Stimulated activated CD8-positive, alpha-beta memory T cell treated with anti-CD3 and anti-CD28 coated beads, Interleukin-4, amount 100 ng/mL, for 4 hours (primary cell): ENCODE measurements around the gene KRTAP5-2.
A peak's percentile ranks its signal among the peaks of the same experiment; 100 is the strongest.
"Not testable (repeated sequence)": the region's sequence is repeated elsewhere in the genome, so short reads cannot be mapped to it uniquely, and the experiment has no call there.

Experiments used
- DNase-seq, 2 donors: peaks; one replicate each; pipeline ENCODE4 v3.0.0-alpha.2; 2020; ENCODE audit warnings: low read depth in 2 of 2, low spot score in 1 of 2

The KRTAP5-2 gene

DNA sequence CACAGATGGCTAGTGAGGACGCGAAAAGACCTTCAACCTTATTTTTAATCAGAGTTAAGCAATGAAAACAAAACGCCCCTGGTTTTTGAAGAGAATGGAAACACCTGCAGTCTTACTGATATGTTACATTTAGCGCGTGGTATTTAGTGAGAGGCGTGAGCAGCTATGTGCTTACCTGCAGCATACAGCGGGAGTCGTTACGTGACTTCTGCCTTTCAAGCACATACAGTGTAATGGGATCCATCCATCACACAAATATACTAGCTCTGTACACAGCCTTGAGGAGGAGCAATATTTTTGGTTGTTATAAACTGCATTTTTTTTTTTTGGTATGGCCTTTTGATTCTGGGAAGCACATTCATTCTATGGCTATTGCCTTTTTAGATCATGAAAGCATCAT lies 5.5 kb downstream of the KRTAP5-2 start:
- DNase-seq, result no peak

- DNase-seq, result no peak
Observed at GRCh38 chr11:1589996-1590395, 8.1 kb downstream of the KRTAP5-2 start.

- DNase-seq, result not testable (repeated sequence)
Observed at GRCh38 chr11:1589191-1589963, 8.7 kb downstream of the KRTAP5-2 start.

DNA sequence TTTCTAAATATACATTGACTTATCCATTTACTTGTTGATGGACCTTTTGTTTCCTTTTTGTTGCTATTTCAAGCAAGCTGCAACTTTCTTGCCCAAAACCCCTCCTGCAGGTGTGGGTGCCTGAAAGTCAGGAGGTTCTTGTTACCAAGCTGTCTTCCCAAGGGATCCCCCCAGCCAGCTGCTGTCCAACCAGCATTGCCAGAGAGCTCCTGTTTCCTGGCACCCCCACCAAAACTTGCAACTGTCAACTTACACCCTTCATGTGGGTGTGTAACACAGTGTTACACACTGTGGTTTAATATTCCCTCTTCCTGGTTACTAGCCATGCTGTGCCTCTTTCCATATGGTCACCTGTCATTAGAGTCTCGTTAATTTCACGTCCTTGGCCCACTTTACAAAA lies 11.4 kb downstream of the KRTAP5-2 start:
- DNase-seq, result no peak

- not testable (repeated sequence) for DNase-seq
Observed at GRCh38 chr11:1584661-1585370, 13.3 kb downstream of the KRTAP5-2 start, which contains the start of gene KRTAP5-1. KRTAP5-1 (minus strand) TSS chr11:1585283; CDS start chr11:1585249, 34 bp downstream.

DNA sequence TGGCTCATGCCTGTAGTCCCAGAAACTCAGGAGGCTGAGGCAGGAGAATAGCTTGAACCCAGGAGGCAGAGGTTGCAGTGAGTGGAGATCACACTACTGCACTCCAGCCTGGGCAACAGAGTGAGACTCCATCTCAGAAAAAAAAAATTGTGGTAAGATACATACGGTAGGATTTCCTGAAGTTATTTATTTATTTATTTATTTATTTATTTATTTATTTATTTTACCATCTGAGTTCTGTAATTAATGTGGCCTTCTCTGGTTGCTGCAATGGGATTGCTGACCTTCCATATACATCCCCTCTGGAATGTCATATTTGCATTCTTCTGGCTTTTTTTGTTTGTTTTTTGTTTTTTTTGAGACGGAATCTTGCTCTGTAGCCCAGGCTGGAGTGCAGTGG lies 15.2 kb downstream of the KRTAP5-2 start:
- DNase-seq, result not testable (repeated sequence)

GRCh38 chr11:1581976-1582375 lies 16.1 kb downstream of the KRTAP5-2 start:
- DNase-seq, result no peak

DNA sequence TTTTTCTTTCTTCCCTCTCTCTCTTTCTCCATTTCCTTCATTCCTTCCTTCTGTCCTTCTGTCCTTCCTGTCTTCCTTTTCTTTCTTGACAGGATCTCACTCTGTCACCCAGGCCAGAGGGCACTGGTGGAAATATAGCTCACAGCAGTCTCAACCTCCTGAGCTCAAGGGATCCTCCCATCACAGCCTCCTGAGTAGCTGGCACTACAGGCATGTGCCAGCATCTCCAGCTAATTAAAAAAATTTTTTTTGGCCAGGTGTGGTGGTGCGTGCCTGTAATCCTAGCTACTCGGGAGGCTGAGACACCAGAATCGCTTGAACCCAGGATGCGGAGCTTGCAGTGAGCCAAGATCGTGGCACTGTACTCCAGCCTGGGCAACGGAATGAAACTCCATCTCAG lies 21.3 kb downstream of the KRTAP5-2 start:
- DNase-seq, result no peak

- DNase-seq, result not testable (repeated sequence)
Observed at GRCh38 chr11:1575756-1576155, 22.3 kb downstream of the KRTAP5-2 start.

GRCh38 chr11:1574933-1575242 lies 23.2 kb downstream of the KRTAP5-2 start:
- no peak for DNase-seq

DNA sequence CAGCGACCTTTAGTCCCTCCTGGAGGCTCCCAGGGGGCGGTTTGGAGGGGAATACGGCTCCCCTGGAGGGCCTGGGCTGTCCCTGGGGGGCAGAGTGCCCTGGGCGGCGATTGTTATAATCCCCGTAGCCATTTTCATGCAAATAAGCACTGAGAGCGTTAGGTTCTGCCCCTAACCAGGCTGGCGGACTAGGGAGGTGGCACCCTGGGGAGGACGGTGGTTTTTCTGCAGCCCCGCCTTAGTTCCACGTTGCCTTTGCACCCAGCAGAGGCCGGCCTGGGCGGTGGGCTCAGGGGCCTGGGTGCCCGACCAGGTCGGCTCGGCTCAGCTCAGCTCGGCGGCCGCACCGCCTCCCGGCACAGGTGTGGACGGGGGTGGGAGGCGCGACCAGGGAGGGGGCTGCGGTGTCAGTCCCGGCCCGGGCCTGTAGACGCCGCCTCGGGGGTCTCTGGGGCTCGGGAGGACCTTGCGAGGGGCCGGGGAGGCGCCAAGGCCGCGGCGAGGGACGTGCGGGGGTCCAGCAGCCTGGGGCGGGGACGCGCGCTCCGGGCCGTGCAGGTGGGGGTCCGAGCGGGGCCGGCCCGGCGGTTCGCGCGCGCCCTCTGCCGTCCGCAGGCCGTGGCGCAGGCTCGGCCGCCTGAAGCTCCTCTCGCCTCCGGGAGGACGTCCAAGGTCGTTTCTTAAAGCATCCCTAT lies 23.7 kb downstream of the KRTAP5-2 start:
- no peak for DNase-seq

DNA sequence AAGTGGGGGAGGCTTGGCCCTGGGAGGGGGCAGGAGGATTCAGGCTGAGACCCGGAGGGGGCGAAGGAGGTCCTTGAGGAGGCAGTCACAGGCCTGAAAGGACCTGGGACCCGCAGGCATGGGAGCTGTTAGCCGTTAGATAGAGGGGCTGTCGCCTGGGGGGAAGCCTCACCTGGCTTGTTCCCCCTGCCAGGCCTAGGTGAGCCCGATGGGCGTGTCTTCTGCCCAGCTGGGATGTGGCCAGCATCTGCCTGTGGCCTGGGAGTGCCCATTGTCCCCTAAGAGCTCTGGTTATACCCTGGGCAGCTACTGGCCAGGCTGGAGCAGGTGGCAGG lies 24.2 kb downstream of the KRTAP5-2 start:
- DNase-seq, result no peak

DNA sequence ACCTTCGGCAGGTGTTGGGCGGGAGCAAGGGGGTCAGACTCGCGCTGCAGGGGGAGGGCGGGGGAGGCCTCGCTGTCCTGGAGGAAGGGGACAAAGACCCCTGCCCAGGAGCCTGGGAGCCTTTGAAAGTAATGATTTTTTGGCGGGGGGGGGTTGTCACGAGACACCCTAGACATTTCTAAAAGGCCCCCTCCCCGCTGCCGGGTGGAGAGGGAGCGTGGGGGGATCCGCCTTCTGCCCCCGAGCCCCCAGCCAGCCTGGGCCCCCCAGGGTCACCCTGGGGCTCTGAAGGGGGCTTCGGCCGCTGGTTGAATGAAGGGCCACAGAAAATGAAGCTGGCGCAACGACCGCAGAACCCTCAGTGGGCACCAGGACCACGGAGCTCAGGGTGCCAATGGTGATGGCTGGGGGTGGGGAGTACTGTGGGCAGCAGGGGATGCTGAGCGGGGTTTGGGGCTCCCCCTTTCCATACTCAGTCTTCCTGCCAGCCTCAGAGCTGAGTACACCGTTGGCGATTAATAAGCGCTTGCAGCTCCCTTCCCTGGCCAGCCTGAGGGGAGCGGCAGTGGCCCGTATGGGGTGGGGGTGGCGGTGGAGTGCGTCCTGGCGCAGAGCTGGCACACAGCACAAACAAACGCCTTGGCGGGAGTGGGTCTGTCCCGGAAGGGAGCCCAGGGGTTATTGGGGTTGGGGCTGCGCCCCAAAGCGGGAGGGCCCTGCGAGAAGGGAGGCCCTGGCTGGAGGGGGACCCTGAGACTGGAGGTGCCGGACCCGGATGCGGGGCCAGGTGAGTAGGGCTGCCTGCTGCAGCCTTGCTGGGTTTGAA lies 24.8 kb downstream of the KRTAP5-2 start:
- DNase-seq, result no peak

DNA sequence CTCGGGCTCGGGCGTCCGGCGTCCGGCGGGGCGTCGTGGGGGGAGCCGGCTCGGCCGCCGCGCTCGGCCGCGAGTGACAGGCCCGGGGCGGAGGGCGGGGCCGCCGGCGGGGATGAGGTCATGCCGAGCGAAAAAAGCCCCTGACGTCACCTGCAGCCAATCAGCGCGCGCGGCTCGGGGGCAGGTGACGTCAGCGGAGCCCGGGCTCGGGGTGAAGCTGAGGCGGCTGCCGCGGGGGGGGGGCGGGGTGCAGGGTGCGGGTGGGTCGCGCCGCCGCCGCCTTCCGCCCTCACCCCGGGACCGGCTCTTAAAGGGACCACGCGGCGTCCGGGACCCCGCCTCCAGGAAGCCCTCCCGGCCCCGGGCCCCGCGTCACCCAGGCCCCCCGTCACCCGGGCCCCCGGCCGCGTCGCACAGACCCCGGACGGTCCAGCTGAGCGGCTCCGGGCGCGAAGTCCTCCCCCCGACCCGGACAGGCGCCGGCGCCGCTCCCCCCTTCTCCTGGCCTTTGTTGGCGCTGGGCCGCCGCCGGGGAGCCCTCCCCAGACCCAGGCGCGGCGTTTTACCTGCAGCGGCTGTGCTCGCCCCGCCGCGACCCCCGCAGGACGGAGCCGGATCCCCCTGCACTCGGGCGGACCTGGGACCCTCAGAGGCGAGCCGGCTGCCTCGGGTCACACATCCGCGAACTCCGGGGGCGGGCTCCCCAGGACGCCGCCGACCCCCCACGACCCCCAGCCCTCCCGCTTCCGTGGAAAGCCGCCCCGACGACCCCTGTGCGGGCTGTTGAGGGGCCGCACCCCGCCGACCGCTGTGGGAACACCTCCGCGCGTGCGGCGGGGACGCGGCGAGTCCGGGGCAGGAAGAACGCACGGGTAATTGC lies 25.7 kb downstream of the KRTAP5-2 start, which contains the start of gene DUSP8:
TSS of gene DUSP8 (minus strand) at position 75 of the 880 bp plus-strand sequence. CDS start 6,445 bp downstream, outside the sequence.
- DNase-seq, result peak; percentile 81 to 89

DNA sequence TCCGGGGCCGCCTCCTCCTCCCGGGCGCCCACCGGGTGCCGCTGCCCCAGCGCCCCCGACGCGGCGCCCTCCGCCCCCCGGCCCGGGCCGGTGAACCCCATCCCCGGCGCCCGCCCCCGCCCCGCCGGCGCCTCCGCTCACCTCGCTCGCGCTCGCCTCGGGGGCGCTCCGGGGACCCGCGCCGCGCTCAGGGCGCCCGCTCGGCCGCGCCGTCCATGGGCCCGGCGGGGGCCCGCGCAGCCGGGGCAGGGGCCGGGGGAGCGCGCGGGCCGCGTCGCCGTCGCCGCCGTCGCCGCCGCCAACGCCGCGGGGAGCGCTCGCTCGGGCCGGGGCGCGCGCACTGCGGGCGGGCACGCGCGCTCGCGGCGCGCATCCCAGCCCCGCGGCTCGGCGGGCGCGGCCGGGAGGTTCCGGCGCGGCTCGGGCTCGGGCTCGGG lies 26.3 kb downstream of the KRTAP5-2 start:
- no peak for DNase-seq

DNA sequence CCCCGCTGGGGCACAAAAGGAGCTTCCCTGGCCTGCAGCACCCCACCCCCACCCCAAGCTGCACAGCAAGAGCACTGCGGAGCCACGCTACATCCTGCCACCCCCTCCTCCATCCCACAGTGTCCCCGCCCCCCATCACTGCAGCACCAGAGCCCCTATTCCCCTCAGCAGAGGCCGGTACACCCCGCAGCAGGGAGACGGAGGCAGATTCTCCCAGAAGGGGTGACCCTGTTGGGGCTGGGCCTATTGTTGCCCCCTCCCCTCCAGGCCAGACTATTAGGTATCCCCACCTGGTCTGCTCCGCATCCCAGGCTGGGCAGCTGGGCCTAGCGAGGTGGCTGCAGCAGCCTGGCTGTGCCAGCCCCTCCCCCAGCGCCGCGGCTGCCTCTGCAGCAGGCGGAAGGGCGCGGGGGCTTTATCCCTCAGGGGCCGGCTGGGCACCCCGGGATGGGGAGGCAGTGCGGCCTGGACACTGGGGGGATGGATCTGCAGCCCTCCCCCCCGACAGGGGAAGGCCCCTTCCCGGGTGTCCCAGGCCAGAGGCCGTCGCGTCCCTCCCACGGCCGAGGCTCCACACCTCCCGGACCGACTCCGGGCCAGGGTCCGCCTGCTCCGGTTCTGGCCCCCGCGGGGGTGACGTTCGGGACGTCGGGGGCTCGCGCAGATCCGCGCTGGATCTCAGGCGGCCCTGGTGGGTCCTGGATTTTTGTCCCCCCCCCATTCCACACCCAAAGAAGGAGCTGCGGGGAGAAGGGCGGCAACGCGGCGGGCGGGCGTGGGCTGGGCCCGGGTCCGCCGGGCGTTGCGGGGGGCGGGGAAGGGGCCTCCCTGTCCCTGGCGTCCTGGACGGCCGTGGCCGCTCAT lies 27.0 kb downstream of the KRTAP5-2 start:
- DNase-seq, result no peak

DNA sequence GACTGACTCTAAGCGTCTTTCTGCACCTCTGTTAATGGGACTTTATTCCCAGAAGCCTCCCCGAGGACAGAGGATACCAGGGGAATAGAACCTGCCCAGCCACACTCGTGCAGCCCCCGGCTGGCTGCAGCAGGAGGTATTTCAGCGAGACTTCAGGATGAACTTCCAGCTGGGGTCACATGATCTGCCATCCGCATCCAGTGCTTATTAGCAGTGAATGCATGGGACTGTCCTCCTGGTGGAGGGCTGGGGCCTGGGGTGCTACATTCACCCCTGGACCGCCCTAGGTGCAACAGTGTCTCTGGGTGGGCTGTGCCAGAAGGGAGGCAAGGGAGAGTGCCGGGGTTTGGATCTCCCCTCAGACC lies 27.6 kb downstream of the KRTAP5-2 start:
- DNase-seq, result no peak

DNA sequence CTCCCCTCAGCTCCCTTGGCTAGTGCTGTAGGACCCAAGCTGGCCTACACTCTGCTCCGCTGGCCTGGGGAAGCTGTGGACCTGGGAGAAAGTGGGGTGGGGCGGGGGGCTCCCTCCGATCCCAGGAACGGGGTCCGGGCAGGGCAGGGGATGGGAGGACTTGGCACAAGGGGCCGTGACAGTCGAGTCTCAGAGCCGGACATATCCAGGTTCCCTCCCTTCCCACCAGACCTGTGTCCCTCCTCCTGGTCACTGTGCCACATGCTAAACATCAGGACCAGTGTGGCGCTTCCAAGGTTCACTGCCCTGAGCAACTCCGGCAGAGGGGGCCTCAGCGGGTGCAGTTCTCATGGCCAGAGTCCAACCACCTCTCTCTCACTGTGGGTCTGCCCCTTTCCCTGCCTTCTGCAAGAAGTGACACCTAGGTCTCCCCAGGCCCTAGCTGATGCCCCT lies 28.1 kb downstream of the KRTAP5-2 start:
- DNase-seq, result no peak

- no peak for DNase-seq
Observed at GRCh38 chr11:1569251-1569780, 28.8 kb downstream of the KRTAP5-2 start.
